HepG2 (cell line): ENCODE results near the gene GRAMD1A. TPM values are rescaled to one million over a fixed set of nuclear protein-coding genes. Genes with fewer than 3 reads are reported as not detected.

Source experiments
- ARNT2 ChIP-seq: sonication (generic); formaldehyde crosslinking; IDR thresholded peaks from 2 replicates; pipeline ENCODE4 v1.8.0; 2022; ENCODE audit warnings: mild to moderate bottlenecking, low read depth, missing genetic modification reagents, moderate library complexity
- CEBPG ChIP-seq: IDR thresholded peaks from 2 replicates; pipeline ENCODE4 v1.6.1; 2016
- EP300 ChIP-seq, 3 experiments: sonication (generic) in 1 of 3; formaldehyde crosslinking in 1 of 3; IDR thresholded peaks; 2 replicates each; pipeline versions ENCODE4 v1.5.1 to v1.6.1; 2011 to 2020; ENCODE audit warnings: low read depth in 2 of 3, low read length in 2 of 3, borderline replicate concordance in 1 of 3, improper control_type of control experiment in 1 of 3, mild to moderate bottlenecking in 1 of 3, missing genetic modification reagents in 1 of 3, moderate library complexity in 1 of 3
- ESRRA ChIP-seq: sonication (generic); formaldehyde crosslinking; IDR thresholded peaks from 2 replicates; pipeline ENCODE4 v1.5.1; 2020; ENCODE audit warnings: mild to moderate bottlenecking, low read depth, missing genetic modification reagents
- PBX3 ChIP-seq: sonication (generic); formaldehyde crosslinking; IDR thresholded peaks from 2 replicates; pipeline ENCODE4 v1.8.1; 2023; ENCODE audit warnings: missing genetic modification reagents, inconsistent platforms, borderline replicate concordance
- RBFOX2 ChIP-seq: fragments of 200-400 bp; formaldehyde crosslinking; IDR thresholded peaks from 2 replicates; pipeline ENCODE4 v1.6.1; 2017; ENCODE audit warnings: low read depth, mild to moderate bottlenecking, low read length
- RFXAP ChIP-seq: sonication (generic); formaldehyde crosslinking; IDR thresholded peaks from 2 replicates; pipeline ENCODE4 v1.4.0; 2020; ENCODE audit warnings: missing genetic modification reagents, borderline replicate concordance
- THAP8 ChIP-seq: sonication (generic); formaldehyde crosslinking; IDR thresholded peaks from 2 replicates; pipeline ENCODE4 v1.5.1; 2020; ENCODE audit warnings: missing genetic modification reagents, mild to moderate bottlenecking, borderline replicate concordance
- ZBTB40 ChIP-seq, 2 experiments: fragments of 450-650 bp in 1 of 2; sonication (generic) in 1 of 2; formaldehyde crosslinking in 1 of 2; IDR thresholded peaks; 2 replicates each; pipeline versions ENCODE4 v1.6.1 to v1.8.0; 2016 to 2022; ENCODE audit warnings: antibody characterized with exemption in 1 of 2, mild to moderate bottlenecking in 1 of 2, missing genetic modification reagents in 1 of 2
- ZNF138 ChIP-seq: sonication (generic); formaldehyde crosslinking; IDR thresholded peaks from 2 replicates; pipeline ENCODE4 v1.5.0; 2020; ENCODE audit warnings: mild to moderate bottlenecking, low read depth, missing genetic modification reagents
- ZNF383 ChIP-seq: sonication (generic); formaldehyde crosslinking; IDR thresholded peaks from 2 replicates; pipeline ENCODE4 v1.4.0; 2020; ENCODE audit warnings: missing genetic modification reagents, mild to moderate bottlenecking, borderline replicate concordance
- ZNF687 ChIP-seq: sonication (generic); formaldehyde crosslinking; IDR thresholded peaks from 2 replicates; pipeline ENCODE4 v1.5.1; 2020; ENCODE audit warnings: mild to moderate bottlenecking, missing genetic modification reagents, moderate library complexity
- ZNF775 ChIP-seq: sonication (generic); formaldehyde crosslinking; IDR thresholded peaks from 2 replicates; pipeline ENCODE4 v1.4.0; 2020; ENCODE audit warnings: missing genetic modification reagents, mild to moderate bottlenecking, moderate library complexity, borderline replicate concordance
- polyA plus RNA-seq, 8 experiments: library from polyadenylated mRNA; depleted of rRNA in 3 of 8; stranded (reverse) in 7 of 8; unstranded in 1 of 8; fragments of >200 nt; fragmentation: Illumina TruSeq in 4 of 8; extraction: Trizol in 4 of 8; gene quantifications; 2 replicates each; pipeline versions ENCODE4 v1.2.1 to v1.2.3, GENCODE V29; 2011 to 2016; ENCODE audit warnings: low read depth in 4 of 8, missing spikeins in 1 of 8, mixed read lengths in 1 of 8; ENCODE audit not compliant: insufficient read depth in 1 of 8
- total RNA-seq, 5 experiments: library from RNA; depleted of rRNA; stranded (reverse); fragments of >200 nt; fragmentation: Illumina TruSeq; extraction: Trizol; gene quantifications; 2 replicates each; pipeline ENCODE4 v1.2.3, GENCODE V29; 2016; ENCODE audit warnings: low read depth in 1 of 5

GRAMD1A gene
- total and polyA plus RNA-seq, 2 of the 13 experiments (the other 11 are each of a cell fraction or from before 2014, with no cell fraction given): 14.7 to 181 TPM

GRCh38 chr19:35048911-35049411 lies 48.8 kb downstream of the GRAMD1A start (continued):
- TF ChIP-seq ZBTB40 (IDR thresholded peaks at IDR 0.05): no peak
- TF ChIP-seq ZBTB40 (CRISPR knock-in tag; IDR thresholded peaks at IDR 0.05): no peak
- TF ChIP-seq ZNF138 (CRISPR knock-in tag): no peak
- no peak for TF ChIP-seq ESRRA
- TF ChIP-seq RFXAP (CRISPR knock-in tag): no peak
- TF ChIP-seq ZNF687 (CRISPR knock-in tag): peak; percentile 27
- TF ChIP-seq THAP8: no peak
- TF ChIP-seq ZNF383 (CRISPR knock-in tag): no peak
- TF ChIP-seq ZNF775: no peak
- peak; percentile 84 for TF ChIP-seq RBFOX2
- TF ChIP-seq CEBPG: no peak
- no peak for TF ChIP-seq EP300 (IDR thresholded peaks at IDR 0.05; ENCODE audit: low read depth in 2 of 2, low read length in 2 of 2)
- TF ChIP-seq EP300 (CRISPR knock-in tag; IDR thresholded peaks at IDR 0.05; ENCODE audit: borderline replicate concordance): no peak
- TF ChIP-seq ARNT2 (CRISPR knock-in tag): no peak
- TF ChIP-seq PBX3 (CRISPR knock-in tag): no peak
